Measurements from ENCODE around the gene KIF22. TPM values are rescaled to one million over a fixed set of nuclear protein-coding genes. Genes with fewer than 3 reads are reported as not detected.

Gene KIF22
- total RNA-seq, 4 donors from 2014 or later: 36.8 to 81.2 (median 44.9) TPM

- TF ChIP-seq POLR2A (IDR thresholded peaks at IDR 0.05): no peak
- TF ChIP-seq, protein P1, sequence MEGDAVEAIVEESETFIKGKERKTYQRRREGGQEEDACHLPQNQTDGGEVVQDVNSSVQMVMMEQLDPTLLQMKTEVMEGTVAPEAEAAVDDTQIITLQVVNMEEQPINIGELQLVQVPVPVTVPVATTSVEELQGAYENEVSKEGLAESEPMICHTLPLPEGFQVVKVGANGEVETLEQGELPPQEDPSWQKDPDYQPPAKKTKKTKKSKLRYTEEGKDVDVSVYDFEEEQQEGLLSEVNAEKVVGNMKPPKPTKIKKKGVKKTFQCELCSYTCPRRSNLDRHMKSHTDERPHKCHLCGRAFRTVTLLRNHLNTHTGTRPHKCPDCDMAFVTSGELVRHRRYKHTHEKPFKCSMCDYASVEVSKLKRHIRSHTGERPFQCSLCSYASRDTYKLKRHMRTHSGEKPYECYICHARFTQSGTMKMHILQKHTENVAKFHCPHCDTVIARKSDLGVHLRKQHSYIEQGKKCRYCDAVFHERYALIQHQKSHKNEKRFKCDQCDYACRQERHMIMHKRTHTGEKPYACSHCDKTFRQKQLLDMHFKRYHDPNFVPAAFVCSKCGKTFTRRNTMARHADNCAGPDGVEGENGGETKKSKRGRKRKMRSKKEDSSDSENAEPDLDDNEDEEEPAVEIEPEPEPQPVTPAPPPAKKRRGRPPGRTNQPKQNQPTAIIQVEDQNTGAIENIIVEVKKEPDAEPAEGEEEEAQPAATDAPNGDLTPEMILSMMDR (IDR thresholded peaks at IDR 0.05): no peak
- intact Hi-C loops (cut with DNase I; ENCODE audit: low total_unique reads): no loop called here
- no peak for DNase-seq (ENCODE audit: low spot score in 2 of 2)
- 75 to 91% methylated on average over 3 of the region's 3 CpGs for WGBS, 2 donors
- no peak overlapping the region for H3K4me3 ChIP-seq (ENCODE audit: low read depth, poor library complexity, severe bottlenecking)
Measured at GRCh38 chr16:29850998-29851397, 60.4 kb downstream of the KIF22 start.

GRCh38 chr16:29852654-29853053, 62.1 kb downstream of the KIF22 start:
- intact Hi-C loops (cut with DNase I; ENCODE audit: low total_unique reads): no loop called here
- no peak overlapping the region for H3K4me3 ChIP-seq (ENCODE audit: low read depth, poor library complexity, severe bottlenecking)
- TF ChIP-seq POLR2A (IDR thresholded peaks at IDR 0.05): no peak
- TF ChIP-seq, protein P1 (IDR thresholded peaks at IDR 0.05): no peak
- WGBS, 2 donors: 35 to 52% methylated on average over 7 of the region's 7 CpGs
- peak in 1 of 2 donors; percentile 40 for DNase-seq (ENCODE audit: low spot score in 2 of 2)

- WGBS, 2 donors: 84 to 85% methylated on average over 5 of the region's 5 CpGs
- no peak for DNase-seq (ENCODE audit: low spot score in 2 of 2)
- no peak overlapping the region for H3K4me3 ChIP-seq (ENCODE audit: low read depth, poor library complexity, severe bottlenecking)
- intact Hi-C loops (cut with DNase I; ENCODE audit: low total_unique reads): no loop called here
- TF ChIP-seq, protein P1 (IDR thresholded peaks at IDR 0.05): no peak
Measured at GRCh38 chr16:29854520-29855100, 64.1 kb downstream of the KIF22 start.

Other genes starting within 250 kb of the KIF22 start
- 1 to 10 TPM; 4.0 to 5.7 (median 4.7) TPM for gene SPN, start 127.5 kb upstream of the KIF22 start, total RNA-seq
- 1 to 10 TPM; 1.9 to 3.6 (median 2.7) TPM for gene QPRT, start 111.6 kb upstream of the KIF22 start, total RNA-seq
- gene C16orf54, start 44.8 kb upstream of the KIF22 start, total RNA-seq: 1 to 10 TPM in 1 of 4 donors, under 1 TPM in 1, not detected in 2; 0.27 to 1.1 TPM
- gene ZG16, start 12.5 kb upstream of the KIF22 start, total RNA-seq: not detected
- 100 to 1,000 TPM in 1 of 4 donors, 10 to 100 TPM in 3; 62.1 to 101 (median 84.8) TPM for gene MAZ, start 15.8 kb downstream of the KIF22 start, total RNA-seq
- gene PRRT2, start 21.4 kb downstream of the KIF22 start, total RNA-seq: 1 to 10 TPM in 3 of 4 donors, not detected in 1; 1.1 to 3.6 (median 1.4) TPM
- 10 to 100 TPM; 28.0 to 33.5 (median 32.1) TPM for gene PAGR1, start 25.4 kb downstream of the KIF22 start, total RNA-seq
- 10 to 100 TPM; 58.2 to 94.1 (median 70.4) TPM for gene MVP, start 29.7 kb downstream of the KIF22 start, total RNA-seq
- 100 to 1,000 TPM in 3 of 4 donors, 10 to 100 TPM in 1; 83.4 to 122 (median 108) TPM for gene CDIPT, start 72.5 kb downstream of the KIF22 start, total RNA-seq
- gene SEZ6L2, start 108.8 kb downstream of the KIF22 start, total RNA-seq: 100 to 1,000 TPM in 1 of 4 donors, 1 to 10 TPM in 3; 1.4 to 100 (median 3.1) TPM
- gene ASPHD1, start 109.7 kb downstream of the KIF22 start, total RNA-seq: not detected
- gene KCTD13, start 135.5 kb downstream of the KIF22 start, total RNA-seq: 10 to 100 TPM; 19.7 to 34.4 (median 26.0) TPM
- 100 to 1,000 TPM; 118 to 143 (median 130) TPM for gene TMEM219, start 171.3 kb downstream of the KIF22 start, total RNA-seq
- 10 to 100 TPM; 35.5 to 47.9 (median 38.1) TPM for gene TAOK2, start 183.1 kb downstream of the KIF22 start, total RNA-seq
- gene HIRIP3, start 204.9 kb downstream of the KIF22 start, total RNA-seq: 10 to 100 TPM; 13.7 to 28.9 (median 21.5) TPM
- 100 to 1,000 TPM in 1 of 4 donors, 10 to 100 TPM in 3; 40.9 to 157 (median 61.8) TPM for gene INO80E, start 205.5 kb downstream of the KIF22 start, total RNA-seq
- 1 to 10 TPM in 1 of 4 donors, under 1 TPM in 2, not detected in 1; 0.21 to 2.6 (median 0.69) TPM for gene DOC2A, start 220.3 kb downstream of the KIF22 start, total RNA-seq
- not detected for gene C16orf92, start 232.4 kb downstream of the KIF22 start, total RNA-seq
- not detected for gene TLCD3B, start 240.5 kb downstream of the KIF22 start, total RNA-seq